Stimulated activated CD4-positive, alpha-beta T cell treated with anti-CD3 and anti-CD28 coated beads, TNF-alpha, amount 100 ng/mL, for 24 hours (primary cell): ENCODE results near the gene ATP5F1E.
"Not testable (repeated sequence)": the region's sequence is repeated elsewhere in the genome, so short reads cannot be mapped to it uniquely, and the experiment has no call there.

ENCODE experiments used
- DNase-seq, 3 experiments: peaks; one replicate each; pipeline ENCODE4 v3.0.0-alpha.2; 2020; ENCODE audit warnings: low read depth in 3 of 3

The ATP5F1E gene

DNA sequence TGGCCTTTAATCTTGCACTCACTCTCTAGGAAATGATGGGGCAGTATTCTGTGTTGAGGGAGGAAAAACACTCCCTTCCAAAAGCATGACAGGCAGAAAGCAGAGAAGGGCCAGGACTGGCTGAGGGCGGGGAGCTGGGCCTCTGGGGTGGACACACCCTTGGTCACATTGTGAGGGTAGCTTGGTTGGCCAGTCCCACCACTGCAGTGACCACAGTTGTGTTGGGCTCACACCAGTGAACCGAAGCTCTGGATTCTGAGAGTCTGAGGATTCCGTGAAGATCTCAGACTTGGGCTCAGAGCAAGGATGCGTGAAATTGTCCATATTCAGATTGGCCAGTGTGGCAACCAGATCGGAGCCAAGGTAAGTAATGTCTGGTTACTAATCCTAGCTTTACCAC lies 12.9 kb downstream of the ATP5F1E start, which contains the start of gene TUBB1:
TSS of gene TUBB1 (plus strand) at position 213 of the 400 bp plus-strand sequence. CDS start at position 307, 94 bp downstream.
- no peak for DNase-seq

DNA sequence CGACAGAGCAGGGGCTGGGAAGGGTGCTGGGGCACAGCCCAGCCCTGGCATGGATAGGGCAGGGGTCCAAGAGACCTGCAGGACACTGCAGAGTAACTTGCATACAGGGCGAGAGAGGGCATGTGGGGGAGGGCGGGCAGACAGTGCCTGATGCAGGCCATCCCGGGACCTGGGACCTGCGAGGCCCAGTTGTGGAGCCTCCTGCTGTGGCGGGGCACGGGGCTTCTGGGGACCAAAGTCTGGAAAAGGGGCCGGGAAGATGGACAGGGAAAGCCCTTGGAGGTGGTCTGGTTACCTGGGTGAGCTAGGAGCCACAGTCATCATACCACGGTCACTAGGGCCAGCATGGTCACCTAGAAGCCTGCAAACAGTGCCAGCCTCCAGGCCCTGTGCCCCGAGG lies 13.3 kb downstream of the ATP5F1E start:
- no peak for DNase-seq

DNA sequence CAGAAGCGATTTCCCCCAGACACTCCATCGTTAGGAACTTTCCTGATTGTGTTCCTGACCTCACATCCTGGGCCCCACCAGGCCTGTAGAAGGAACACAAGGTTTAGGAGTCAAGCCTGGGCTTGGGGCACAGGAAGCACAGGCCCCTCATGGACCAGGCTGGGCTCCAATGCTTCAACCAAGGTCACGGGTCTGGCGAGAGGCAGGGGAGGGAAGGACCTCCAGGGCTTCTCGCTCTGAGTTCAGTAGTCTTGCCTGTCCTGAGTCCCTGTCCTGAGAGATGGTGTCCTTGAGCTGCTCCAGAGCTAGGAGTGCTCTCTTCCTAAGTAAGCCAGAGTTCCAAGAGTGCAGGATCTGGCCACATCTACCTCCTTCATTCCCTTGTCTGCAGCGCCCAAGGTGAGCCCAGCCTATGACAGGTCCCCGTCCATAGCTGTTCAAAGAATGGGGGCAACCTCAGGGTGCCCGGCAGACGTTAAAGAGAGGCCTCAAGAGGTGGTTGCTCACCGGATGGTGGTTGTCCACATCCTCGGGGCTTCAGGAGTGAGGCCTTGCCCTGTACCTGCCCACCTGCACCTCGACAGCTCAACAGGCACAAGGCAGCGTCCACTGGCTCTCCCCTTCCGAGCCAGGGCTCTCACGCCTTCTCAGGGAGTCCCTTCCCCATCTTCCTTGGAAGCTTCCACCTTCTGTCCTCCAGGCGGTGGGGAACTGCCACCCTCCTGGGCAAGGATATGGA lies 14.5 kb downstream of the ATP5F1E start:
- DNase-seq: no peak

DNA sequence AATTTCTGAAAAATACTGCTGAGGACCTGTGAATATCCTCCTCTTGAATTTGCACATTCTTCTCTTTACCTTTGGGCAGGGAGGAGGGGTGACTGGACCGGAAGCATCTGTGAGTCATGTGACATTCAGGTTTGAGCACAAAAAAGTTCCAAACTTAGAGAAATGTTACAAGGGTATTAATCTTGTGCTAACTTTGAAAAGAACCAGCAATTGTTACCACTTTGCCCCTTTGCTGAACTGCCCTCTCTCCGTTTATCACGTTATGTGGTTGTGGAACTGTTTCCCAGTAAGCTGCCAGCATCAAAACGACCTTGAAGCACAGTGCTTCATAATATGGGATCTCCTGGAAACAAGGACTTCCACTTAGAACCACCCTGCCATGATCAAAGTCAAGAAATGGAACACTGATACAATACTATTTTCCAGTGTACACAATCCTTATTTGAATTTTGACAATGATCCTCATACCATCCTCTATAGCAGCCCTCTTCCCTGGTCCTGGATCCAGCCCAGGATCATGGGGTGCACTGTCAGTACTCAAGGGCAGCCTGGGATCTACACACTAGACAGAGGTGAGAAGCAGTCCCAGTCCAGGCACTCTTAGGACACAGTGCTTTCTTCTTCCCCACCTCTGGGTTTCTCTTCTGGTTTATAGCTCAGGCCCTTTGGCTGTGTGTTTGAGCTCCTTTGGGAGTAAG lies 15.2 kb downstream of the ATP5F1E start:
- peak in 1 of 3 experiments; percentile 14 for DNase-seq

DNA sequence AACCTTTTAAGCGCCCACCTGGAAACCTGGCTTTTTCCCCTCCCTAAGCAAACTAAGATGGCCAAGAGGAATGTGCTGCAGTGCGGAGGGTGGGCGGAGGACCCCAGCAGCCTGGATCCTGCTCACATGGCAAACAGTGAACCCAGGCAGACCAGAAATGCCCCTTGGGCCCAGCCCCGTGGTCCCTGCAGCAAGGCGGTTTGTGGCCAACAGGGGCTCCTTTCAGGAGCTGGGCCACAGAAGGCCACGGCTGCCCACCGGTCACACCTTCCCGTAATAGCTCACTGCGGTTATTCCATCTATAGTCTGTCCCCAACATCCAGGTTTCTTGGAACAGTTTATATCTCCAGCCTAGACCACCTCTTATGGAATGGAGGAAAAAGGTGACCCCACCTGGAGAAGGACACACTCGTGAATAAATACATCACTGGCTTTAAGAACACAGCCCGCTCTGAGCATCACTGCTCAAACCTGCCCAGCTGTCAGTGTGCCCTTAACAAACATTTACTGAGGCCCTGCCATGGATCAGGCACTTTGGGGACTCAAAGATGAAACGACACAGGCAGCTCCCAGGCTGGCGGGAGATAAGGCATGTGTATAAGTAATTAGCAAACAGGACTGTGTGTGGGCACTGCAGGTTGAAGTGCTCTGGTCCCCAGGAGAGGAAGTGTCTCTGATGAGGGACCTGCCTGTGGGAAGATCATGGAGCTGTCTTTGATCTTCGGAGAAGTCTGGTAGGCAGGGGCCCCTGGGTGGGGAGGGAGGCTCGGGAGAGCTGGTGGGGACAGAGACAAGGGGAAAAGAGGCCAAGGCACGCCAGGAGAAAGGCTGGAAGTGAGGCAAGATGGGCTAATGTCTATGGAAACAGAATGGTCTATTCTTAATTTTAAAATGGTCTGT lies 16.1 kb downstream of the ATP5F1E start:
- no peak for DNase-seq

DNA sequence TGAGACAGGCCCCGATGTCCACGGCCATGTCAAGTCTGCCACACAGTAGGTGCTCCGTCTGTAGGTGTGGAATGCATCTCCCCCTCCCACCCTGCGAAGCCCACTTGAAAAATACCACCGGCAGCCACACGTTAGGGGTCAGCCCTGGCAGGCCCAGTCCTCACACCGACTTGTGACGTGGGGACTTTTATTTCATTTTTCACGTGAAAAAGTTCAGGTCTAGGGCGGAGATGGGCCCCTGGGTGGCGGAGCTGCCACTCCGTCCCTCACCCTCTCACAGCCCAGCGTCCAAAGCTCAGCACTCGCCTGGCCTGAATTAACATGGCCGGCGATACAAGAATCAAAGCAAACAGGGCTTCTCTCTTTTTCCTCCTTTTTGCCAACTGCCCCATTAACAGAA lies 16.7 kb downstream of the ATP5F1E start:
- no peak for DNase-seq

DNA sequence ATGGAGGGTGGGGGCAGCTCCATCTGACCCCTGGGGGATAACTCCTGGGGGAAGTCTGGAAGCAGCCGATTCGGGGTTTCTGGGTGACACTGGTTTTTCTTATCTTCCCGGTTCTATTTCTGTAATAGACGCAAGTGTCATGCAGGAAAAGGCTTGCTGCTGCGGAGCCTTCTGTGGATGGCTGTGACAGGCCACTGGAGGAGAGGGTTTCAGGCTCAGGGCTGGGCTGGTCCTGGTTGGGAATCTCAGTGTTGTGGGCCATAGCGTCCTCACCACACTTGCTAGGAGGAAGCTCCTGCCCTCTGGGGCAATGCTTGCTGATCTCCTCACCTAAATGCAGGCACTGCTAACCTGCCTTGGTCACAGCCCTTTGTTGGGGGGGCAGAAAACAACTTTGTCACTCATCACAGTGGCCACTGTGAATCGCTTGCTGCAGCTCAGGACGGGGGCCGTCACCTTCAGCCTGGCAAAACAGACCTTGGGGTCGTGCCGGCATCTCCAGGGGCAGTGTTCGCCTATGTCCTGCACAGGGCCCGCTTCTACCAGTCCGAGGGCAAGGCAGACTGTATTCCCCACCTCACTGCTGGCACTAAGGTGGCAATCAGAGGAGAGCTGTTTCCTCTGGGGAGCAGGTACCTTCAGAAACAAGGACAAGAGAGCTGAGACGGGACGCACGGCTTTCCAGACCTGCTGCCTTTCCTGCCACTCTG lies 17.3 kb downstream of the ATP5F1E start:
- no peak for DNase-seq

DNA sequence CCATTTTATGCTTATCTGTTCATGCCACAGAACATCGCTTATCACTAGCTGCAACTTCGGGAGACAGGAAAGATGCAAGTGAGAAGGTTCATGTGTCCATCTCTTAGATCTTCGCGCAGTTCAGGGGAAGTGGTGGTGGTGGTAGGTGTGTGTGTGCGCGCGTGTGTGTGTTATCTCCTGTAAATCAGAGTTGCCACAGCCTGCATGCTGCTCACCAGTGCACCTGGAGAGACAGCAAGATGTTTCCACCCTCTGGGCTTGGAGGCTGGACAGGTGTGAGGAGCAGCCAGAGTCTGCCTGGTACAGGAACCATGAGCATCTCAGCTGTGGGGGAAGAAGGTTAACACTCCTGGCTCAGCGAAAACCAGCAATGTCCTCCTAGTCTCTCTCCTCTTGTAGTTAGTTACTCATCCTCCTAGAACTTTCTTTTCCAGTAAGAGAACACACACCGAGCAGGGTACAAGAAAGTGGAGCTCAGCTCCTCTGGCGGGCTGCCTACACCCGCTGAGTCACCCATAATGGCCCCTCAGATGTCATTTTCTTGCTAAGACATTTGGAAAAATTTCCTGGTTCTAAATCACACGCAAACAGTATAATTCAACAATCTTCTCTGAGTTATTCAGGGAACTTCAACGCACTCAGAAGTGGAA lies 18.1 kb downstream of the ATP5F1E start:
- DNase-seq: no peak

DNA sequence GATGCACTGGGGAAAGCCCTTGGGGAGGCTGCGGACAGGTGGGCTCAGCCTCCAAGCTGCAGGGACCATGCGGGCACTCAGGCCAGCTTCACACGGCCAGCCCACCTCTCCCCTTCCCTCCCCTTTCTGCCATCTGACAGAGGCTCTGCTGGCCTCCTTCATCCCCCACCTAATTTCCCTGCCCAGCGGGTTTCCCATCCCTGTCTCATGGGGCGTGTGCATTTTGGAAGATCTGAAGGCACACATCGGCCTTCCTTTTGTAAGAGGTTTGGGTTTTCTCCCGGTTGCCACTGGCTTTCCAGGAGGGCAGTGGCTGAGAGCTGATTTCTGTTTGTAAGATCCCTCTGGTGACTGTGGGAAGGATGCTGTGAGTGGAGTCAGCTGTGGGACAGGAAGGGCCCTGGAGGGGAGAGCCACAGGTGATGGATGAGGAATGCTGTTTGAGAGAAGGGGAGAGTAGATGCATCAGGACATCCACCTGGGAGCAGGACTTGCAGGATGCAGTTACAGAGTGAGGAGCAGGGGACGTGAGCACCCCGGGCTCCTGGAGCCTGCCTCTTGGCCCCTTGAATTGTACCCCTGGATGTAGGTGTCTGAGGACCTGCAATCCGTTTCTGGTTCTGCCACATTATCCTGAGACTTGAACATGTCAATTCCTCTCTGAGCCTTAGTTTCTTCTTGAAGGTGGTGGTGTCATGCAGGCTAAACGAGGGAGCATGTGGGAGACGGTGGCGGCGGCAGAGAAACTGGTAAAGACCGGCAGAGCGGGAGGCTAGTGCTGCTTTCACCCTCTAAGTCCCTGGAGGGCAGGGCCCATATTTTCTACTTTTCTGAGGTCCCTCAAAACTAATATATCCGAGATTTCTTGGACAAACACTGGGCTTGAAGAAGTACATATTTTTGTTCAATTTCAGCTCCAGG lies 18.8 kb downstream of the ATP5F1E start:
- DNase-seq: no peak

DNA sequence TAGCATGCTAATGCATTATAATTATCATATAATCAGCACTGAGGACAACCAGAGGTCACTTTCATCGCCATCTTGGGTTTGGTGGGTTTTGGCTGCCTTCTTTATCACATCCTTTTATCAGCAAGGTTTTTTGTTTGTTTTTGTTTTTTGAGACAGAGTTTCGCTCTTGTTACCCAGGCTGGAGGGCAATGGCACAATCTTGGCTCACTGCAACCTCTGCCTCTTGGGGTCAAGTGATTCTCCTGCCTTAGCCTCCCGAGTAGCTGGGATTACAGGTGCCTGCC lies 20.3 kb downstream of the ATP5F1E start:
- DNase-seq: not testable (repeated sequence)

DNA sequence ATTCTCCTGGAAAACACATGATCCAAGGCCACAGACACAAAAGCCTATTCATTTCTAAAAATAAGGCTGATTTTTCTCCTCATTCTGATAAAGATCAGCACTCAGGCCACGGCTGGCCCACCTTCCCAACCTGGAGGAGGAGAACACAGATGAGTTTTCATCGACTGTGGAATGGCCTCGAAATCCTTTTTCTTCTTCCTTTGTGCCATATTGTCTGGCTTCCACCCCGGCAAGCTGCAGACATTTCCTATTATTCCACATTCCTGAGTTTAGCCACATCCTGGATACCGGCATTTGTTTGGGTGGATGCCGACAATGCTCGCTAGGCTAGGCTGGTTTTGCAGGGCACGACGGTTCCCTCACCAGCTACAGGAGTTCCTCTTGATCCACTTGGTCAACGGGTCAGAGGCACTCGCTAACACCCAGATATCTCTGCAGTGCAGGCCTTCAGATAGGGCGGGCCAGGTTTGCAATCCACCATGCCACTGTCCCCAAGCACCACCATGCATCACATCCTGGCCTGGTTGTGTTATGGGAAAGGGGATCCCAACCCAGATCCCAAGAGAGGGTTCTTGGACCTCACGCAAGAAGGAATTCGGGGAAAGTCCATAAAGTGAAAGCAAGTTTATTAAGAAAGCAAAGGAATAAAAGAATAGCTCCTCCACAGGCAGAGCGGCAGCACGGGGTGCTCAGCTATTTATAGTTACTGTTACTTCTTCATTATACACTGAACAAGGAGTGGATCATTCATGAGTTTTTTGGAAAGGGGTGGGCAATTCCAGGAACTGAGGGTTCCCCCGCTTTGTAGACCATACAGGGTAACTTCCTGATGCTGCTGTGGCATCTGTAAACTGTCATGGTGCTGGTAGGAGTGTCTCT lies 20.9 kb downstream of the ATP5F1E start:
- no peak for DNase-seq

DNA sequence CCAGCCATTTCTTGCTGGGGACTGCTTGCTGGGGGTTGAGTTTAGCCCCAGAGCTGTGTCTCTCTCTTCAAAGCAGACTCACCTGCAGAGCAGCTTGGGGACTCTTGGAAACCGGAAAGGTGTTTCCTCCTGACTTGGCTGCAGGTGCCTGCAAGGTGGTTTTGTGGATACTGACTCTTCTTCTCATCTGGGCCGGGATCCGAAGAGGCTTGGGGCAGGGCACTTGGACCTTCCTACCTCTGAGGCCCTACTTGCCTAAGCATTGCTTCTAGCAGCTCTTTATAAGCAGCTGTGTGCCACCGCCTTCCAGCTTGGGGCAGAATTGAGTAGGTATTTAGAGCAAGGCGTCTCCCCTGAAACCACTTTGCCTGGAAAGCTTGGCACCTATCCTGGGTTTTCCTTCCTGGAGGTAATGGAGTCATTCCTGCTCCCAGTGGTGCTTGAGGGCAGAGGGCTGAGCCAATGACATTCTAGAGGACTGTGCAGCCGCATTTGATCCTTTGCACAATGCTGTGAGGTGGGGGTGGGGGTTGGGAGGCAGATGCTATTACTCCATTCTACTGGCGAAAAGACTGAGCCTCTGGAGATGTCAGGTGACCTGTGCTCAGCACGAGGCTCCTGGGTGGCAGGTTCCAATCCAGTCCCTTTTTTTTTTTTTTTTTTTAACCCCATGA lies 21.7 kb downstream of the ATP5F1E start:
- DNase-seq: no peak

DNA sequence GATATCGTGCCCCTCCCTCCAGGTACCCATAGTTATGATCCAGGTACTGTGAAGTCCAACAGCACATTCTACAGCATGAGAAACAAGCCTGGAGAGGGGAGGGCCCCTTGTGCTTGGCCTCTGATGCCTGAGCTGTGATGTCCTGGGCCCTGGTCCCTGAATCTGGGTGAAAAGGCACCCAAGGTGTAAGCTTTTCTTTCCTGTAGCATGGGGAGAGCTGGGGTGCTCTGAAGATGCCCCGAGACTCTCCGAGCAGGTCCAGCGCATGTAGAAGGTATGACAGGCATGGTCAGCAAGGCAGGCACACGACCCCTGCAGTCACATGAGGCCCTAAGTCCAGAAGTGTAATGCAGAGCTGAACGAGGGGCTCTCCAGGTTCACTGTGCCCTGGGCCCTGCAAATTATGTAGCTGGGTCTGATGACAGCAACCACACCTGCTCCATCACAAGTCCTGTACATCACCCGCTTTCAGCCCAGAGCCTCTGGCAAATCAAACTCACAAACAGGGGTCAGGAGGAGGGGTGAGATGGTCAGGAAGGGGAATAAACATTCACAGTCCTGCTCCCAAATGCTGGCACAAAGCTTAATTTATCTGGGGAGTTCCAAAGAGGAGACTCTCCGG lies 23.3 kb downstream of the ATP5F1E start:
- no peak for DNase-seq

DNA sequence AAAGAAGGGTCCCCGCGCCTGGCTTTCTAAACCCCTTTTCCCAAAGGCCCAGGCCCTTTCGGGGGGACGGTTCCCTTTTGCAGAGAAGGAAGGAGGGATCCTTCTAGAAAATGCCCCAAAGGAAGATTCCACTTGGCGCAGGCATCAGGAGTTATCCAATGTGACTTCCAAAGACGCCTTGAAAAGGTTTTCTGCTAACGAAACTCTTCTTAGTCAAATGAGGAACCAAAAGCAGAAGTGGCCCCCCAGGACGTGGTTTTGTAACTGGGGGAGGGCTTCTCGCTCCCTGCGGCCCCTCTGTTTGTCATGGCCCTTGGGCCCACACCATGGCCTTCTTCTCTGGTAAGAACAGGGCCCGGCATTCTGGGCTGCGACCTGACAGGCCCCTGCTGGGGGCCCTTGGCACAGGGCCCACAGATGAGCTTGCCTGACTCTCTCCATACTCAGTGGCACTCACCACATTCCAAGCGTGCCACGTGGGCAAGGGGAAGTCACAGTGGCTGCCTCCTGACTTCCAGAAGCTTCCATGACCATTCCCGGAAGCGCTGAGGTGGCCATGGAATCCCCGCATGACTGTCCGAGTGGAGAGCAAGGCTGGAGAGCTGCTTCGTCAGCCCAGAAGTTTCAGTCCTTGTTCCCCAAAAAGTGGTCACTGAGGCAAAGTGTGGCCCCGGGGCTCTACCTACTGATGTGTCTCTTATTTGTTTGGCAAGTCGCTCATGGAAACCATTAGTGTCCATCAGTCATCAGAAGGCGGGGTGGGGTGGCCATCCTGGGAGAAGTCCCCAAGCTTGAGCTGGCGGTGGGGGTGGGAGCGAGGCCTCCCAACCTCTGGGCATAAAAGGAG lies 24.2 kb downstream of the ATP5F1E start:
- no peak for DNase-seq

DNA sequence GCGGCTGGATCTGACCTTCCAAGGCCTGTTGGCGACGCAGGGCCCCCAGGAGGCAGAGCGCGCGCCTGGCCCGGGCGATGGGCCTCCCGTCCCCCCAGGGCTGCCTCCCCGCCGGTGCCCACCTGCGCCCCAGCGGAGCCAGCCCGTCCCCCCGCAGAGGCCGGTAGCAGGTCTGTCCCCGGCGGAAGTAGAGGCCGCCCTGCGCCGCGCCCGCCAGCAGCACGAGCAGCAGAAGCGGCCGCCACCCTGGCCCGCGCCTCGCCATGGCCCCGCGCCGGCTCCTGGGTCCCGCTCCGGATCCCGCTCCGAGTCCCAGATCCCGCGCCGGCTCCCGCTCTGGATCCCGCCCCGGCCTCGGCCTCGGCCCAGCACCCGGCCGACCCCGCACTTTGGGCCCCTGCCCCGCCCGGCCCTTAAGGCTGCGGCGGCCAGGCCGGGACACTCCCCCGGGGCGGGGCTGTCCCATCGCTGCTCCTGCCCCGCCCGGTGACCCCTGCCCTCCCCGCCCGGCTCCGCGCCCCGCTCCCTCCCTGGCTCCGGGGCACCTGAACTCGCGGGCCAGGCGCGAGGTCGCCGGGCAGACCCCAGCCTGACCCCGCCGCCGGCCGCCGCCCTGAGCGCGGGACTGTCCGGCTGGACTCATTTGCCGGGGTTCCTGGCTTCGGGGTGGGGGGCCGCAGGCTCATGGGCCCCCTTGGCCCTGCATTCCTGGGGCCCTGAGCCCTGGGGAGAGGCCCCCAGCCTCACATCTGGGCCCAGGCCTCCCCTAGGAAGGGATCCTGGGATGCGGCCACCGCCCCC lies 25.1 kb downstream of the ATP5F1E start, which contains the start of gene CTSZ:
TSS of gene CTSZ (minus strand) at position 391 of the 801 bp plus-strand sequence. CDS start at position 265, 126 bp downstream.
- peak in 1 of 3 experiments; percentile 51 for DNase-seq

DNA sequence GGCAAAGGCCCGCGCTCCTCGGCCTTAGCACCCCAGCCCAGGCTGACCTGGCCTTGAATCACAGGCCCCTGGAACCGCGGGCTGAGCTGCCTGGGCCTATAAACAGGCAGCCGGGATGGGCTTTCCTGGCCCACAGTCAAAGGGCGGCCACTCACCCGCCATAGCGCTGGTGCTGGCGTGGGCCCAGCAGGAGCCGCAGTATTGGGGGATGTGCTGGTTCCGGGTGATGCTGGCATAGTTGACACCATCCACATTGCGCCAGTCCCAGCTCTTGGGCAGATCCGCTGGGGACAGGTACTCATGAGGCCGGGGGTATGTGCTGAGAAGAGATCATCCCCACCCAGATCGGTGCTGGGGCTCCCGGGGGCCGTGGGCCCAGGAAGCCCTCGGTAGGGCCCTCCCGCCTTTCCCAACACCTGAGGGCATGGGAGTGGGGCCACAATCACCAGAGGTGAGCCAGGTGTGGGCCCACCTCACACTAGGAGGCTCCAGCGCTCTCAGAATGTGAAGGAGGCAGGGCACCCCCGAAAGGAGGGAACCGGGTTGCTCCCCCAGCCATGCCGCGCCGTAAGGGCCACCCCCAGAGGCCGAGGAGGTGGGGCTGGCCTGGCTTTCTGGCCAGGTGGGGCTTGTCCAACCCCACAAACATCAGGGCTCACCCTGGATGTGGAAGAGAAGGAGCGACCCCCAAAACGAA lies 25.8 kb downstream of the ATP5F1E start:
- no peak for DNase-seq
